WTC11 (cell line): Measurements from ENCODE around the gene TMIE.

Experiments used
- ATF2 ChIP-seq: sonication (generic); formaldehyde crosslinking; IDR thresholded peaks from 2 replicates; pipeline ENCODE4 v1.8.1; 2022; ENCODE audit warnings: low read depth, missing genetic modification reagents, borderline replicate concordance
- ATF6 ChIP-seq: sonication (generic); formaldehyde crosslinking; IDR thresholded peaks from 2 replicates; pipeline ENCODE4 v1.8.1; 2023; ENCODE audit warnings: mild to moderate bottlenecking, missing genetic modification reagents
- CBFB ChIP-seq: sonication (generic); formaldehyde crosslinking; IDR thresholded peaks from 2 replicates; pipeline ENCODE4 v1.8.1; 2022; ENCODE audit warnings: mild to moderate bottlenecking, low read depth, missing genetic modification reagents
- CTCF ChIP-seq: fragments of 200-600 bp; IDR thresholded peaks from 2 replicates; pipeline ENCODE4 v1.8.0; 2022; ENCODE audit warnings: antibody characterized with exemption
- E2F4 ChIP-seq: sonication (generic); formaldehyde crosslinking; IDR thresholded peaks from 2 replicates; pipeline ENCODE4 v1.8.1; 2022; ENCODE audit warnings: low read depth, mild to moderate bottlenecking, moderate library complexity, missing genetic modification reagents, borderline replicate concordance
- ESRRA ChIP-seq: sonication (generic); formaldehyde crosslinking; IDR thresholded peaks from 2 replicates; pipeline ENCODE4 v1.8.1; 2022; ENCODE audit warnings: mild to moderate bottlenecking, missing genetic modification reagents, borderline replicate concordance
- ETV6 ChIP-seq: sonication (generic); formaldehyde crosslinking; IDR thresholded peaks from 2 replicates; pipeline ENCODE4 v1.8.1; 2022; ENCODE audit warnings: mild to moderate bottlenecking, missing genetic modification reagents
- MAX ChIP-seq: sonication (generic); formaldehyde crosslinking; IDR thresholded peaks from 2 replicates; pipeline ENCODE4 v1.8.0; 2022; ENCODE audit warnings: mild to moderate bottlenecking, missing genetic modification reagents
- MXD4 ChIP-seq: fragments of 250-450 bp; sonication (Bioruptor Pico); IDR thresholded peaks from 2 replicates; pipeline ENCODE4 v1.8.0; 2021; ENCODE audit warnings: mild to moderate bottlenecking, moderate library complexity, borderline replicate concordance
- TCF7 ChIP-seq: sonication (generic); formaldehyde crosslinking; IDR thresholded peaks from 2 replicates; pipeline ENCODE4 v1.8.0; 2022; ENCODE audit warnings: mild to moderate bottlenecking, low read depth, missing genetic modification reagents, moderate library complexity
- TEAD4 ChIP-seq: sonication (generic); formaldehyde crosslinking; IDR thresholded peaks from 2 replicates; pipeline ENCODE4 v1.8.0; 2022; ENCODE audit warnings: mild to moderate bottlenecking, missing genetic modification reagents
- USF1 ChIP-seq: sonication (generic); formaldehyde crosslinking; IDR thresholded peaks from 2 replicates; pipeline ENCODE4 v1.8.0; 2022; ENCODE audit warnings: mild to moderate bottlenecking, missing genetic modification reagents
- ZNF512 ChIP-seq: sonication (generic); formaldehyde crosslinking; IDR thresholded peaks from 2 replicates; pipeline ENCODE4 v1.8.1; 2022; ENCODE audit warnings: missing genetic modification reagents, borderline replicate concordance

- TF ChIP-seq MAX (CRISPR knock-in tag) (no peak), CTCF (no peak), E2F4 (CRISPR knock-in tag) (no peak), USF1 (CRISPR knock-in tag) (no peak), ZNF512 (CRISPR knock-in tag) (no peak), ETV6 (CRISPR knock-in tag) (no peak), ESRRA (CRISPR knock-in tag) (no peak), MXD4 (CRISPR knock-in tag) (no peak), ATF6 (CRISPR knock-in tag) (no peak), CBFB (CRISPR knock-in tag) (no peak), TCF7 (CRISPR knock-in tag) (no peak), TEAD4 (CRISPR knock-in tag) (no peak), ATF2 (CRISPR knock-in tag) (no peak)
These were observed 25.8 kb upstream of the TMIE start for GRCh38 chr3:46675426-46675825.
